ENCODE results near the gene LIME1. TPM values are rescaled to one million over a fixed set of nuclear protein-coding genes. Genes with fewer than 3 reads are reported as not detected.

The LIME1 gene
- polyA plus RNA-seq, 3 donors: 0.39 to 8.8 (median 0.62) TPM

GRCh38 chr20:63777614-63778013 is 41.1 kb downstream of the LIME1 start:
- Histone ChIP-seq H3K27me3 (ENCODE audit: control insufficient read depth in 2 of 2, insufficient read depth in 2 of 2, low read length in 2 of 2) (no peaks in the 10 kb centered on the region), H3K9me3 (replicated peaks in 1 of 2; ENCODE audit: control insufficient read depth in 1 of 2, insufficient read depth in 1 of 2, low read length in 2 of 2) (no peaks in the 10 kb centered on the region), H3K9ac (ENCODE audit: insufficient read depth, low read length, poor library complexity, severe bottlenecking) (no peak overlapping the region), H2AFZ (ENCODE audit: insufficient read depth, low read depth, low read length, poor library complexity, severe bottlenecking) (no peak overlapping the region), H3K4me3 (replicated peaks in 1 of 3; ENCODE audit: low read depth in 2 of 3, low read length in 3 of 3) (no peak overlapping the region), H3K79me2 (ENCODE audit: insufficient read depth, low read length) (no peaks in the 10 kb centered on the region), H3K4me2 (replicated peaks; ENCODE audit: extremely low read depth, low read length, poor library complexity, severe bottlenecking) (no peak overlapping the region), H4K20me1 (ENCODE audit: insufficient read depth, low read length) (peaks cover 3% of the 10 kb centered on the region), H3K4me1 (ENCODE audit: control insufficient read depth in 1 of 2, insufficient read depth in 2 of 2, low read length in 2 of 2) (no peaks in the 10 kb centered on the region), H3K27ac (ENCODE audit: low read depth in 1 of 2, low read length in 2 of 2) (no peak overlapping the region), H3K36me3 (replicated peaks in 1 of 2; ENCODE audit: control insufficient read depth in 1 of 2, insufficient read depth in 2 of 2, low read length in 2 of 2) (no peaks in the 10 kb centered on the region)
- peaks cover 4% of the 10 kb centered on the region for H3K4me1 Mint-ChIP-seq
- no peak overlapping the region for H3K27ac Mint-ChIP-seq
- peaks cover 7 to 19% (median 13%) of the 10 kb centered on the region in 3 donors for H3K27me3 Mint-ChIP-seq (ENCODE audit: low read depth in 3 of 3)
- H3K9me3 Mint-ChIP-seq: peaks cover 0 to 2% (median 0%) of the 10 kb centered on the region in 7 donors
- no peak overlapping the region for H3K4me3 Mint-ChIP-seq
- intact Hi-C loops (cut with micrococcal nuclease): no loop called here
- no peaks in the 10 kb centered on the region for H3K36me3 Mint-ChIP-seq
- WGBS (ENCODE audit: insufficient coverage): 95% methylated on average over 7 of the region's 13 CpGs
- TF ChIP-seq, protein P1, sequence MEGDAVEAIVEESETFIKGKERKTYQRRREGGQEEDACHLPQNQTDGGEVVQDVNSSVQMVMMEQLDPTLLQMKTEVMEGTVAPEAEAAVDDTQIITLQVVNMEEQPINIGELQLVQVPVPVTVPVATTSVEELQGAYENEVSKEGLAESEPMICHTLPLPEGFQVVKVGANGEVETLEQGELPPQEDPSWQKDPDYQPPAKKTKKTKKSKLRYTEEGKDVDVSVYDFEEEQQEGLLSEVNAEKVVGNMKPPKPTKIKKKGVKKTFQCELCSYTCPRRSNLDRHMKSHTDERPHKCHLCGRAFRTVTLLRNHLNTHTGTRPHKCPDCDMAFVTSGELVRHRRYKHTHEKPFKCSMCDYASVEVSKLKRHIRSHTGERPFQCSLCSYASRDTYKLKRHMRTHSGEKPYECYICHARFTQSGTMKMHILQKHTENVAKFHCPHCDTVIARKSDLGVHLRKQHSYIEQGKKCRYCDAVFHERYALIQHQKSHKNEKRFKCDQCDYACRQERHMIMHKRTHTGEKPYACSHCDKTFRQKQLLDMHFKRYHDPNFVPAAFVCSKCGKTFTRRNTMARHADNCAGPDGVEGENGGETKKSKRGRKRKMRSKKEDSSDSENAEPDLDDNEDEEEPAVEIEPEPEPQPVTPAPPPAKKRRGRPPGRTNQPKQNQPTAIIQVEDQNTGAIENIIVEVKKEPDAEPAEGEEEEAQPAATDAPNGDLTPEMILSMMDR (IDR thresholded peaks at IDR 0.05): no peak
- DNase-seq: no peak

- WGBS (ENCODE audit: insufficient coverage): 66% methylated on average over 14 of the region's 19 CpGs
- Mint-ChIP-seq H3K9me3 (peaks cover 0 to 2% (median 0%) of the 10 kb centered on the region in 7 donors), H3K4me1 (peaks cover under 1% of the 10 kb centered on the region), H3K36me3 (no peaks in the 10 kb centered on the region), H3K4me3 (no peak overlapping the region), H3K27me3 (ENCODE audit: low read depth in 3 of 3) (peaks cover 7 to 17% (median 13%) of the 10 kb centered on the region in 3 donors), H3K27ac (no peak overlapping the region)
- Histone ChIP-seq H2AFZ (ENCODE audit: insufficient read depth, low read depth, low read length, poor library complexity, severe bottlenecking) (no peak overlapping the region), H3K27me3 (ENCODE audit: control insufficient read depth in 2 of 2, insufficient read depth in 2 of 2, low read length in 2 of 2) (no peaks in the 10 kb centered on the region), H3K4me1 (ENCODE audit: control insufficient read depth in 1 of 2, insufficient read depth in 2 of 2, low read length in 2 of 2) (no peaks in the 10 kb centered on the region), H4K20me1 (ENCODE audit: insufficient read depth, low read length) (peaks cover 3% of the 10 kb centered on the region), H3K9ac (ENCODE audit: insufficient read depth, low read length, poor library complexity, severe bottlenecking) (no peak overlapping the region), H3K27ac (ENCODE audit: low read depth in 1 of 2, low read length in 2 of 2) (no peak overlapping the region), H3K4me2 (replicated peaks; ENCODE audit: extremely low read depth, low read length, poor library complexity, severe bottlenecking) (no peak overlapping the region), H3K79me2 (ENCODE audit: insufficient read depth, low read length) (no peaks in the 10 kb centered on the region), H3K9me3 (replicated peaks in 1 of 2; ENCODE audit: control insufficient read depth in 1 of 2, insufficient read depth in 1 of 2, low read length in 2 of 2) (no peaks in the 10 kb centered on the region), H3K4me3 (replicated peaks in 1 of 3; ENCODE audit: low read depth in 2 of 3, low read length in 3 of 3) (no peak overlapping the region), H3K36me3 (replicated peaks in 1 of 2; ENCODE audit: control insufficient read depth in 1 of 2, insufficient read depth in 2 of 2, low read length in 2 of 2) (no peaks in the 10 kb centered on the region)
- no peak for DNase-seq
- TF ChIP-seq, protein P1 (IDR thresholded peaks at IDR 0.05): no peak
- intact Hi-C loops (cut with micrococcal nuclease): no loop called here
These were observed 41.7 kb downstream of the LIME1 start for GRCh38 chr20:63778034-63778752.
